ENCODE measurements around the gene AP3S1. TPM values are rescaled to one million over a fixed set of nuclear protein-coding genes. Genes with fewer than 3 reads are reported as not detected.

The AP3S1 gene
- polyA plus RNA-seq, 10 donors: 99.7 to 168 (median 119) TPM

- DNase-seq: no peak
Measured at GRCh38 chr5:115934388-115934974, 92.7 kb downstream of the AP3S1 start.

GRCh38 chr5:115936031-115936430, 94.3 kb downstream of the AP3S1 start:
- no peak for DNase-seq

- no peak for DNase-seq
Measured at GRCh38 chr5:115939059-115939458, 97.3 kb downstream of the AP3S1 start.

- DNase-seq: peak; percentile 75 to 93 (median 82)
Measured at GRCh38 chr5:115940080-115940810, 98.5 kb downstream of the AP3S1 start.

- peak; percentile 66 to 88 (median 85) for DNase-seq
Measured at GRCh38 chr5:115941051-115941675, 99.4 kb downstream of the AP3S1 start.

- DNase-seq: no peak
Measured at GRCh38 chr5:115944501-115944900, 102.8 kb downstream of the AP3S1 start.

- DNase-seq: no peak
Measured at GRCh38 chr5:115946655-115947054, 104.9 kb downstream of the AP3S1 start.

GRCh38 chr5:115947260-115947659, 105.5 kb downstream of the AP3S1 start:
- no peak for DNase-seq

GRCh38 chr5:115948091-115948534, 106.4 kb downstream of the AP3S1 start:
- peak; percentile 47 to 90 (median 66) for DNase-seq

- DNase-seq: peak in 1 of 3 donors; percentile 30
Measured at GRCh38 chr5:115949096-115949495, 107.4 kb downstream of the AP3S1 start.

GRCh38 chr5:115952588-115952987, 110.9 kb downstream of the AP3S1 start:
- no peak for DNase-seq

- DNase-seq: no peak
Measured at GRCh38 chr5:115954144-115954543, 112.4 kb downstream of the AP3S1 start.

GRCh38 chr5:115956957-115957356, 115.2 kb downstream of the AP3S1 start:
- no peak for DNase-seq

GRCh38 chr5:115961381-115962238, 119.9 kb downstream of the AP3S1 start:
- peak in 1 of 3 donors; percentile 73 for DNase-seq

GRCh38 chr5:115962239-115962564, 120.5 kb downstream of the AP3S1 start, which contains the start of gene LVRN:
Gene LVRN (plus strand): TSS chr5:115962475. CDS start chr5:115962618, 143 bp downstream.
- no peak for DNase-seq

GRCh38 chr5:115962565-115963402, 121.0 kb downstream of the AP3S1 start:
- peak in 2 of 3 donors; percentile 44 to 83 for DNase-seq

- DNase-seq: peak in 1 of 3 donors; percentile 69
Measured at GRCh38 chr5:115963566-115963965, 121.8 kb downstream of the AP3S1 start.
